NCI-H1436 treated with DMSO at 0.1 percent for 48 hours (cell line): ENCODE measurements around the gene ATP10A.

ENCODE experiments used
- DNase-seq: peaks from one replicate; lab custom pipeline; 2025; lab: John Stamatoyannopoulos, UW

Gene ATP10A

DNA sequence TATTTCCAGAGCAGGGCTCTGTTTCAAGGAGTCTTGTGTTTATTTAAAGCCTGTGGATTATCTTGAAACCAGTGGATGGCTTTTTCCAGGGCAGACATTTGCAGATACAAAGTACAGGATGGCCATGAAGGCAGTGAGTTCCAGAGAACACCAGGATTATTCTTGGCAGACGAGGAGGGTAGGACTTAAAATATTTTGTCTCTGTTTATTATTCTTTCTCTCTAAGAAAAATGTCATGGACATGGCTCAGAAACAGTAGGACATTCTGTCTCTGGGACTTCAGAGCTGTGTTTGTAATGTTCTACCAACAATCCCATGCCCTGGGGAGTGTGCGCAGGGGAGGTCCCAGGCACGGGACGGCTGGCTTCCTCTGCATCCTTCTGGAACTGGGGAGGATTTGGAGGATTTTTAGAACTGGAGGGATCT is 125.9 kb downstream of the ATP10A start:
- no peak for DNase-seq

DNA sequence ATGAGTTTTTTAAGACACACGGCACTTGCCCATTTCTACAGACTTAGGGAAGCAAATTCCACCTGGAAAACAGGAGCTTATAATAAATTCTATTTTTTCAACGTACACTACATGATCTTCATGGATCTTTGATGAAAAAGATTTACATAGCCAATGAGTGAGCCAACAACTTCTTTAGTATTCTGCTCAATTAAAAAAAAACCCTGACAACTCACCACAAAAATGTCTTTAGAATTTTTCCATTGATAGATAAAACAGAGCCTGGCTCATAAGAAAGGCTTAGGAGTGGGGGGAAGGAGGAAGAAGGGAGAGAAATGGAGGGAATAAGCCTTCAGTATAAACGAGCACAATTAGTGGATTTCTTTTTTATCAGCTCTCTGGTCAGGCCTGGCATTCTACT is 126.7 kb downstream of the ATP10A start:
- no peak for DNase-seq

DNA sequence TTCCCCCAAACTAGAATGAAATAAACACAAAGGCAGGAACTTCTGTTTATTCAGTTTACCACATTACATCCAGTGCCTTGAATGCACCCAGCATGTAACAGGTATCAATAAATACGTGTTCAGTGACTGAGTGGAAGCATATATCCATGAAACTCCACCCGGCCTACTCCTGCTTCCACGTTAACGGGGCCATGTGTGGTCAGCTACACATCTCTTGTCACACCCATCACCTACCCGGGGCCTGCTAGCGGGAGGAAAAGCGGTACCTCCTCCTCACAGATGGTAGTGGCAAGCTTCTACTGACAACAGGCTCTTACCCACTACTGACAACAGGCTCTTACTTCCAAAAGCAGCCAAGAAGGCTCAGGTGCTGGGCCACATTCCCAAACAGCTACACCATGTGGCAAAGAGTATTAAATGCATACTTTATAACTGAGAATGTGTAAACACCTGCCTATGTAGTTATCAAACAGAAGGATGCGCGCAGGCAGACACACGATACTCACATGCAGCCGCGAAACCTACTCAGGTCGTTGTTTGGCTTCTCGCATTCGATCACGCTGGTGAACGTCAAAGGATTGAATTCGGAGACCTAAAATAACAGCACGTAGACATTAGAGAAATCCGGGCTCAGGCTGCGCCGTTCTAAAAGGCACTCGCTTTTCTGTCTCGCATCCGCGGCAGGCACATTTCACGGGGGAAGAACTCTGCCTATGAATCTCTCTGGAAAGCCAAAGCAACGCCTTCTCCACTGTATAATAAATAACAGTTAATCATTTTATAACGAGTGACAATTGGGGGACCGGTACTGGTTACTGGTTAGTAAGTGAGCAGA is 127.4 kb downstream of the ATP10A start:
- no peak for DNase-seq

DNA sequence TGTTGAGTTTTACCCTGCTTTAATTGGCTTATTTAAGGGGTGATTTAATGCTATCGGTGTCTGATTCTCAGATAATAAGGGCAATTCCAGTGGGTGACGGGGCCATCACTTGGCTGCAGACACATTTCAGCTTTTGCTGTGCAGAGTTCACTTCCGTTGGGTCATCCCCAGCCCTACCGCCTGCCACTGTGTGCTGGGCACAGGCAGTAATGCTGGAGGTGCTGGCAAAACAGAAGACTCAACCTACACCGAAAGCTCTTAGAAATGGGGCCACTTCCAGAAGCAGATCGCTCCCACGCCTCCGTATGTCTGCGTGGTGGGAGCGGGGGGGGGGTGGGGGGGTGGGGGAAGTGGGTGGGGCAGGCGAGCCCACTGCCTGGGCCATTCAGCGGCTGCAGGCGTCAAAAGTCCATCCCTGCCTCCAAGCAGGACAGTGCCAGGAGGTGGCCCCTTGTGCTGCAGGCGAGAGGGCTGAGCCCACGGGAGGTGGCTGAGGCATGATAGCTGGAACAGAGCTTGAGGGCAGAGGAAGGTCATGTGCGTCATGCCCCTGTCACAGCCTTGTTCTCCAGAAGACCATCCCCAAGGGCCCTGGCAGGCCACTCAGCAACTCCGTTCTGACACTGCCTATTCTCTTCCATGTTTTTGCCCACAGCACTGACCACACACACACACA is 128.3 kb downstream of the ATP10A start:
- no peak for DNase-seq

DNA sequence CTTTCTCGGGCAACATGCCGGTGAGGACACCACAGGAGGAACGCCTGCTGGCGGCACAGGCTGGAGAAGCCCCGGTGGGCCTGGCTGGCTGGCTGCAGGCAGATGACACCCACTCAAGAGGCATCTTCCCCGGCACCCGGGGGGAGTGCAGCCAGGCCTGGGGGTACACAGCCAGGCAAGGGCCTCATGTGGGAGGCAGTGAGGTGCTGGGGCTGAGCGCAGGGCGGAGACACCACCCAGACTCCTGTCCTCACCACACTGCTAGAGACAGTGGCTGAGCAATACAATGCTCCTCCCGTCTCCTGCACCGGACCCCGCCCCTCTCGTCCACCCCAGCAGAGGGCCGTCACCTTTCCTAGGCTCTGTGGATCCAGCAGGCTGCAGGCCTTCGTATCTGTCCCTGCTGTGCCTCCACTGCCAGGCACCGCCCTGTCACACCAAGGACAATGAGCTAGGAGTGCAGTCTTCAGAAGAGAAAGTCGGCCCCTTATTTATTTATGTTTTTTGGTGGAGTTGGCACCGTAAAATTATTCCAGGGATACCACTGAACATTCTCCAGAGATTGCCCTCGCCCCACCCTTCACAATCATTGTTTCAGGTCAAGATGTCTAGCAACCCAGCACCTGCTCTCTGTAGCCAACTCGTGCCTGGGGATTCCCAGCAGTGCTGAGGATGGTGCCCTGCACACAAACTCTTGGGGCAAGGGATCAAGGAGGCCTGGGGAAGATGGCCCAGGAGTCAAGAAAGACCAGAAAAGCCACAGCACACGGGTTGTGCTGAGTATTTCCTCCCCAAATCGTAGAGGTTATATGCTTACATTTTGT is 129.1 kb downstream of the ATP10A start:
- DNase-seq = no peak

DNA sequence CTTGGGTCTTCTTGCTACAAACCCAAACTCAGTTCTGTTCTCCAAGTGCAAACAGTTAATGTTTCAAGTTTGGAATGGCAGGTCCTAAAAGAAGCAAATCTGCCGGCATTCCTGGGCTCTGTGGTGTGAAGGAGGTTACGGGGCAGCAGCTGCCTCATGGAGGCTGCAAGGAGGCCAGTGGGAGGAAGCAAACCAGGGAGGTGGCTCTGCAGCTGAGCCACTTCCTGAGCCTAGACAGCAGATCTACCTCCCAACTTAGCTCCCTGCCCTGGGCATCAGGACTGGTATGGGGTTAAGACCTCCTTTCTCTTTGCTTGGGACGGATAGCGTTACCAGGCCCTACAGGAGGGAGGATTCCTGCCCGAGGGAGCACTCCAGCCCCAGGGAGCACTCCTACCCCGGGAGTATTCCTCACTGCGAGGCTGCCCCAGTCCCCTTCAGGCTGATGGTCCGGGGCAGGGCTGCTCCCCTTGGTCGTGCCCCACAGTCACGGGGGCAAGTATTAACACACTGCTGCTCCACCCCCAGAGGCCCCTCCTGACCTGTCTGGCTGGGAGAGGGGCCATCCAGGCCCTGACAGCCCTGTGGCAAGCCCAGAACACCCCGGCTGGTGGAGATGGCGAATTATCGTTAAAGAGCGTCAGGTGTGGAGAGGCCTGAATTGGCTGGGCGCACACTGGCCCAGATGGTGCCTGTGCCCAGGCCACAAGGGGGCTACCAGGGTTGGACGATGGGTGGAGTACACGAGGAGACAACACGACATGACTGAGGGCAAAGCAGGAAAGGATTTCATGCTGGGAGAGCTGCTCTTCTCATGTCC is 129.9 kb downstream of the ATP10A start:
- DNase-seq = no peak

DNA sequence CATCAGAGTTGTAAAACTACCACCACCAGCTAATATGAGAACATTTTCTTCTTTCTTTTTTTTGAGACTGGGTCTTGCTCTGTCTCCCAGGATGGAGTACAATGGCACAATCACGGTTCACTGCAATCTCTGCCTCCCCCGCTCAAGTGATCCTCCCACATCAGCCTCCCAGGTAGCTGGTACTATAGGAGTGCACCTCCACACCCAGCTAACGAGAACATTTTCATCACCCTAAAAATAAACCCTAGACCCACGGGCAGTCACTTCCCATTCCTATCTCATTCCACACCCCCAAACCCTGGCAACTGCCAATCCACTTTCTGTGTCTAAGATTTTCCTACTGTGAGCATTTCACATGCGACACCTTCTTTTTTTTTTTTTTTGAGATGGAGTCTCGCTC is 130.9 kb downstream of the ATP10A start:
- no peak for DNase-seq

GRCh38 chr15:25731411-25731810 is 131.7 kb downstream of the ATP10A start:
- no peak for DNase-seq

DNA sequence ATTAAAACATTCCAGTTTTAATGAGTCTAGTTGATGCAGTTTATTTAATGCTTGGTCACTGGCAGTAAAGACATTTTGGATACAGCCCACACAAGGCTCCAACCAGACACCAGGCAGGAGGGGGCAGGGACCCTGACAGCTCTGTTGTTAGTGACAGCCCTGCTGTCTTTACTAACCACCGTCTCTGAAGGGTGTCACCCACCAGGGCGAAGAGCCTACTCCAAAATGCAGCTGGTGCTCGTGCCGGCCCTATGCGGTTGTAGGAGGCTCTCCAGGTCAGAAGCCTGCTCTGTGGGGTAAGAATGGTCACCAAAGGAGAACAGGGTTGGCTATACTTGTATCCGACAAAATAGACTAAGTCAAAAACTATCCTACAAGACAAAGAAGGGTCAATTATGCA is 132.2 kb downstream of the ATP10A start:
- DNase-seq = no peak

- no peak for DNase-seq
These were observed 134.3 kb downstream of the ATP10A start for GRCh38 chr15:25728816-25729215.

- DNase-seq = no peak
These were observed 135.1 kb downstream of the ATP10A start for GRCh38 chr15:25727867-25728600.

DNA sequence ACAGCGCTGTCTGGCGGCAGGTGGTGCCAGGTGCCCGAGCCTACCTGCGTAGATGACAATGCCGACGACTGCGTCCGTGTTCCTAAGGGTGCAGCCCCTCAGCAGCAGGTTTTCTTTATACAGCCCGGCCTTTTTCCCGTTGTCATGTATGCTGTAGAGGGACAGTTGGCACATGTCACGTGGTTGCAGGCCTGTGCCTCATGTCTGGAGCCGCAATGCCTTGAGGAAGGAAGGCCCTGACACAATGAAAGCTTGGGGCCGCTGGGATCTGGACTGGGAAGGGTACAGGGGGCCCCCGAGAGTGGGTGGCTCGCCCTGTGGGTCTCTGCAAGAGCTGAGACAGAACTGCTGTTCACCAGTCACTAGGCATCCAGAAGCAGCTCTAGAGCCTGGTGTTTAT is 136.0 kb downstream of the ATP10A start:
- DNase-seq = no peak

DNA sequence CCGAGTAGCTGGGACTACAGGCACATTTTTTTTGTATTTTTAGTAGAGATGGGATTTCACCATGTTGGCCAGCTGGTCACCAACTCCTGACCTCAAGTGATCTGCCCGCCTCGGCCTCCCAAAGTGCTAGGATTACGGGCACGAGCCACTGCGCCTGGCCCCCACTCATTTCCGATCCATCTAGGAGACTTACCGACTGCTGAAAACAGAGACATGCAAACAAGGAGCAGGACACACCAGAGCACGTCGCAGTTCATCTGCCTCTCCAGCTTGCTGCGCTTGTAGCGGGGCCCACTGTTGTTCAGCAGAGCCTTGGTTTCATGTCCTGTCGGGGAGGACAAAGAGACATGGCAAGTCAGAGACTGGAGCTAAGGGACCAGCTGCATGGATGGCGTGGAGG is 137.4 kb downstream of the ATP10A start:
- DNase-seq = no peak

DNA sequence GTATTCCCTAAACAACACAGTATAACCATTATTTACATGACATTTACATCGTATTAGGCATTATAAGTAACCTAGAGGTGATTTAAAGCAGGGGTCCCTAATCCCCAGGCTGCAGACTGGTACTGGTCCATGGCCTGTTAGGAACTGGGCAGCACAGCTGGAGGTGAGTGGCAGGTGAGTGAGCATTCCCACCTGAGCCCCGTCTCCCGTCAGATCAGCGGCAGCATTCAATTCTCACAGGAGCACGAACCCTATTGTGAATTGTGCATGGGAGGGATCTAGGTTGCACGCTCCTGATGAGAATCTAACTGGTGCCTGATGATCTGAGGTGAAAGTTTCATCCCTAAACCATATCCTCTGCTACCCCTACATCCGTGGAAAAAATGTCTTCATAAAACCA is 138.2 kb downstream of the ATP10A start:
- no peak for DNase-seq

DNA sequence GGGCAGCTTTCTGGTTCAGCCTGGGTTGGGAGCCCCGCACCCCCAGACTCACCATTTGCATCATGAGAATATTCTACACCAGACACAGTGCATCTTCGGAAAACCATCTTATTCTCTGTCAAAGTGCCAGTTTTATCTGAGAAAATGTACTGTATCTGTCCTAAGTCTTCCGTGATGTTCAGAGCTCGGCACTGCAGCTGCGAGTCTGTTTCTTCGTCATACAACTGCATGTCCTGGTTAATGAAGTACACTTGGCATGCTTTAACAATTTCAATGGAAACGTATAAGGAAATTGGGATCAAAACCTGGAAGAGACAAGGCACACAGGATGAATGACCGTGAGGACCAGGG is 141.5 kb downstream of the ATP10A start:
- no peak for DNase-seq

GRCh38 chr15:25719101-25719985 is 143.8 kb downstream of the ATP10A start:
- DNase-seq = no peak

- no peak for DNase-seq
These were observed 144.5 kb downstream of the ATP10A start for GRCh38 chr15:25718597-25718996.

GRCh38 chr15:25718169-25718536 is 145.0 kb downstream of the ATP10A start:
- no peak for DNase-seq

DNA sequence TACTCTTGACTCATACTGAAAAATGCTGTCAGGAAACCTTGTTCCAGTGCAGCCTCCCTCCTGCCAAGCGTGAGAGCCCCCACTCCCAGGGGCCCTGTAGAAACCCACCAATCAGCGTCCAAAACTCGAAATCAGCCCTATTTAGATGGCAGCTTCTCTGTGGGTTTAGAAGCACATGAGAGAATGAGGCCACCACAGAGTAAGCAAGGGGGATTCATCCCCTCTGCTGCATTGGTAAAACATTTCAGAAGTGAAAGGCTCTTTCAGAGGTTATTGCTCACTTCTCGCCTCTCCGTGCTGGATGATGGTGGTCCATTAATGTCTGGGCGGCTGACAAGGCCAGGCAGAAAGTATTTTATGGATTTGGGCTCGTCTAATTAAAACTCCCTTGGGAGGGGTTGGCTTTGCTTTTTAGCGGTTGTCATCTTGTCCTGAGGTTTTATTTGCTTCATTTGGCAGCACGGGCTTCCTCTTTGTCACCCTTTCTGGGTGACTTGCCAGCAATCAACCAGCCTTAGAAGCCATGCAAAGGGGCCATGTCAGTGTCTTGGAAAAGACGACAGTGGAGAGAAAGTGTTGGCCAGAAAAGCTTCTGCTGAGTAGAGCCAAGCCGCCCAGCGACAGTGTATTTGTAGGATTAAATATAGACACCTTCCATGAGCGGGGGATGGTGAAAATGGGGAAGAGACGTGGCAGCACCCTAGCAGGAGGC is 145.5 kb downstream of the ATP10A start:
- no peak for DNase-seq

GRCh38 chr15:25717127-25717456 is 146.0 kb downstream of the ATP10A start:
- no peak for DNase-seq
